Measurements from ENCODE around the gene WDR31.

Gene WDR31

GRCh38 chr9:113316030-113316429 lies 24.0 kb downstream of the WDR31 start:
- Histone ChIP-seq H3K4me1 (ENCODE audit: control insufficient read depth in 5 of 5, insufficient read depth in 5 of 5, low read length in 5 of 5) (peaks cover 0 to 11% (median 8%) of the 10 kb centered on the region in 5 donors), H3K27ac (ENCODE audit: low read depth, low read length) (no peak overlapping the region), H3K36me3 (ENCODE audit: control insufficient read depth in 5 of 5, insufficient read depth in 5 of 5, low read length in 5 of 5) (peaks cover 0 to 10% (median 4%) of the 10 kb centered on the region in 5 donors), H3K9ac (ENCODE audit: low read length in 5 of 5) (no peak overlapping the region), H3K27me3 (ENCODE audit: control insufficient read depth in 5 of 5, insufficient read depth in 4 of 5, low read length in 5 of 5) (no peaks in the 10 kb centered on the region), H3K9me3 (ENCODE audit: control insufficient read depth in 5 of 5, low read length in 5 of 5) (no peaks in the 10 kb centered on the region), H3K4me3 (ENCODE audit: low read depth in 1 of 5, low read length in 5 of 5) (no peak overlapping the region)

GRCh38 chr9:113315231-113315630 lies 24.8 kb downstream of the WDR31 start:
- no peak overlapping the region for H3K4me3 ChIP-seq (ENCODE audit: low read depth in 1 of 5, low read length in 5 of 5)
- no peaks in the 10 kb centered on the region for H3K27me3 ChIP-seq (ENCODE audit: control insufficient read depth in 5 of 5, insufficient read depth in 4 of 5, low read length in 5 of 5)
- no peak overlapping the region for H3K27ac ChIP-seq (ENCODE audit: low read depth, low read length)
- peaks cover 0 to 13% (median 11%) of the 10 kb centered on the region in 5 donors for H3K4me1 ChIP-seq (ENCODE audit: control insufficient read depth in 5 of 5, insufficient read depth in 5 of 5, low read length in 5 of 5)
- H3K9ac ChIP-seq (ENCODE audit: low read length in 5 of 5) = no peak overlapping the region
- H3K36me3 ChIP-seq (ENCODE audit: control insufficient read depth in 5 of 5, insufficient read depth in 5 of 5, low read length in 5 of 5) = peaks cover 0 to 5% (median 3%) of the 10 kb centered on the region in 5 donors
- no peaks in the 10 kb centered on the region for H3K9me3 ChIP-seq (ENCODE audit: control insufficient read depth in 5 of 5, low read length in 5 of 5)

- Histone ChIP-seq H3K36me3 (ENCODE audit: control insufficient read depth in 5 of 5, insufficient read depth in 5 of 5, low read length in 5 of 5) (peaks cover 0 to under 1% (median 0%) of the 10 kb centered on the region in 5 donors), H3K4me1 (ENCODE audit: control insufficient read depth in 5 of 5, insufficient read depth in 5 of 5, low read length in 5 of 5) (peaks cover 0 to 19% (median 13%) of the 10 kb centered on the region in 5 donors), H3K9ac (ENCODE audit: low read length in 5 of 5) (no peak overlapping the region), H3K27ac (ENCODE audit: low read depth, low read length) (no peak overlapping the region), H3K9me3 (ENCODE audit: control insufficient read depth in 5 of 5, low read length in 5 of 5) (no peaks in the 10 kb centered on the region), H3K4me3 (ENCODE audit: low read depth in 1 of 5, low read length in 5 of 5) (no peak overlapping the region), H3K27me3 (ENCODE audit: control insufficient read depth in 5 of 5, insufficient read depth in 4 of 5, low read length in 5 of 5) (no peaks in the 10 kb centered on the region)
Measured at GRCh38 chr9:113313261-113313660, 26.8 kb downstream of the WDR31 start.

- Histone ChIP-seq H3K27ac (ENCODE audit: low read depth, low read length) (no peak overlapping the region), H3K4me3 (ENCODE audit: low read depth in 1 of 5, low read length in 5 of 5) (no peak overlapping the region), H3K27me3 (ENCODE audit: control insufficient read depth in 5 of 5, insufficient read depth in 4 of 5, low read length in 5 of 5) (no peaks in the 10 kb centered on the region), H3K9ac (ENCODE audit: low read length in 5 of 5) (no peak overlapping the region), H3K9me3 (ENCODE audit: control insufficient read depth in 5 of 5, low read length in 5 of 5) (no peaks in the 10 kb centered on the region), H3K4me1 (ENCODE audit: control insufficient read depth in 5 of 5, insufficient read depth in 5 of 5, low read length in 5 of 5) (peaks cover 0 to 19% (median 8%) of the 10 kb centered on the region in 5 donors), H3K36me3 (ENCODE audit: control insufficient read depth in 5 of 5, insufficient read depth in 5 of 5, low read length in 5 of 5) (no peaks in the 10 kb centered on the region)
Measured at GRCh38 chr9:113311961-113312360, 28.1 kb downstream of the WDR31 start.

- Histone ChIP-seq H3K27me3 (ENCODE audit: control insufficient read depth in 5 of 5, insufficient read depth in 4 of 5, low read length in 5 of 5) (no peaks in the 10 kb centered on the region), H3K36me3 (ENCODE audit: control insufficient read depth in 5 of 5, insufficient read depth in 5 of 5, low read length in 5 of 5) (no peaks in the 10 kb centered on the region), H3K9ac (ENCODE audit: low read length in 5 of 5) (peak overlapping the region in 1 of 5 donors; percentile 43), H3K4me3 (ENCODE audit: low read depth in 1 of 5, low read length in 5 of 5) (no peak overlapping the region), H3K4me1 (ENCODE audit: control insufficient read depth in 5 of 5, insufficient read depth in 5 of 5, low read length in 5 of 5) (peaks cover 0 to 19% (median 8%) of the 10 kb centered on the region in 5 donors), H3K27ac (ENCODE audit: low read depth, low read length) (no peak overlapping the region), H3K9me3 (ENCODE audit: control insufficient read depth in 5 of 5, low read length in 5 of 5) (no peaks in the 10 kb centered on the region)
Measured at GRCh38 chr9:113310538-113310937, 29.5 kb downstream of the WDR31 start.

DNA sequence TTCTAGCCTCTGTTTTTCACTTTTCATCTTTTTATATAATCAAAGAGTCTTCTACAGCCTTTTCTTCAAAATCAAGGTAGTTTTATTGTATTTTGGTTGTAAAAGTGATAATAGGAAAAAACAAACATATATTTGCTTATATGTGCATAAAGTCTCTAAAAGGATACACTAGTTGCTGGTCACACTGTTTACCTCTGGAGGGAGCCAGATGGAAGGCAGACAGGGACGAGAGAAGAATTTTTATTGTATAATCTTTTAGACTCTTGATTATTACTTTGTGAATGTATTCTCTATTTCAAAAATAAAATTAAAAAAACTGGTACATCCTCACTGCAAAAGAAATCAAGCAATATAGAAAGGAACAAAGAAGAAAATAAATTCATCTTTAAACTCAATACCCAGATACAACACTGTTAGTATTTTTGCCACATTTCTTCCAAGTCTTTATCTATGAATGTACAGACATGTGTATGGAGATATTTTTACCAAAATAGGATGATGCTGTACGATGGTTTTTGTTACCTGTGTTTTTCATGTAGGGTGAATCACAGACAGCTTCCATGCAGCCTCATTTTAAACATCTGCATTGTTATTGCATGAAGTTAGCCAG lies 30.8 kb downstream of the WDR31 start:
- Histone ChIP-seq H3K27me3 (ENCODE audit: control insufficient read depth in 5 of 5, insufficient read depth in 4 of 5, low read length in 5 of 5) (no peaks in the 10 kb centered on the region), H3K9ac (ENCODE audit: low read length in 5 of 5) (no peak overlapping the region), H3K36me3 (ENCODE audit: control insufficient read depth in 5 of 5, insufficient read depth in 5 of 5, low read length in 5 of 5) (no peaks in the 10 kb centered on the region), H3K9me3 (ENCODE audit: control insufficient read depth in 5 of 5, low read length in 5 of 5) (no peaks in the 10 kb centered on the region), H3K27ac (ENCODE audit: low read depth, low read length) (no peak overlapping the region), H3K4me3 (ENCODE audit: low read depth in 1 of 5, low read length in 5 of 5) (no peak overlapping the region), H3K4me1 (ENCODE audit: control insufficient read depth in 5 of 5, insufficient read depth in 5 of 5, low read length in 5 of 5) (peaks cover 0 to 19% (median 8%) of the 10 kb centered on the region in 5 donors)

DNA sequence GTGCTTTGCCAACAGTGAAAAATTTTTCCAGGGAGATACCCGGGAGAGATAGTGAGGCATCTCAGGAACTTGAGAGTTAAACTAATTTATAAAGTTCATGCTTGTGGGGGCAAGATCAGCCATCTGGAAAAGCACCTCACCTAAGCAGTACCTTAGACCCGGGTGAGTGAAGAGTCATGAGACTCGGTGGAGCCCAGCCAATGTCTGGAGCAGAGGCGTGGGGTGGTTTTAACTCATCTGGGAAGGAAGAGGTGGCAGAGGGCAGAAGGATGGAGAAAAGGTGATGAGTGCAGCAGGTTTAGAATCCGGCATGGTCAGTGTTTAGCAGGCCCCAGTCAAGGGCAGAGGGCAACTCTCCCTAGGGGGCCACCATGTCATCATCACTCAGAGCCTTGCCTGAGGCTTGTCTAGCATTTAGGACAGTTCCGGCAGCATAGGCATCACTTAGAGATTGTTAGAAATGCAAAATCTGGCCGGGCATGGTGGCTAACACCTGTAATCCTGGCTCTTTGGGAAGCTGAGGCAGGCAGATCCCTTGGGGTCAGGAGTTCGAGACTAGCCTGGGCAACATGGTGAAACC lies 32.6 kb downstream of the WDR31 start:
- H3K27ac ChIP-seq (ENCODE audit: low read depth, low read length) = no peak overlapping the region
- no peaks in the 10 kb centered on the region for H3K36me3 ChIP-seq (ENCODE audit: control insufficient read depth in 5 of 5, insufficient read depth in 5 of 5, low read length in 5 of 5)
- H3K27me3 ChIP-seq (ENCODE audit: control insufficient read depth in 5 of 5, insufficient read depth in 4 of 5, low read length in 5 of 5) = peaks cover 0 to 4% (median 0%) of the 10 kb centered on the region in 5 donors
- H3K9ac ChIP-seq (ENCODE audit: low read length in 5 of 5) = no peak overlapping the region
- no peak overlapping the region for H3K4me3 ChIP-seq (ENCODE audit: low read depth in 1 of 5, low read length in 5 of 5)
- no peaks in the 10 kb centered on the region for H3K9me3 ChIP-seq (ENCODE audit: control insufficient read depth in 5 of 5, low read length in 5 of 5)
- peaks cover 0 to 19% (median 8%) of the 10 kb centered on the region in 5 donors for H3K4me1 ChIP-seq (ENCODE audit: control insufficient read depth in 5 of 5, insufficient read depth in 5 of 5, low read length in 5 of 5)

GRCh38 chr9:113306566-113306965 lies 33.5 kb downstream of the WDR31 start:
- Histone ChIP-seq H3K4me1 (ENCODE audit: control insufficient read depth in 5 of 5, insufficient read depth in 5 of 5, low read length in 5 of 5) (peaks cover 0 to 19% (median 3%) of the 10 kb centered on the region in 5 donors), H3K27ac (ENCODE audit: low read depth, low read length) (no peak overlapping the region), H3K4me3 (ENCODE audit: low read depth in 1 of 5, low read length in 5 of 5) (no peak overlapping the region), H3K27me3 (ENCODE audit: control insufficient read depth in 5 of 5, insufficient read depth in 4 of 5, low read length in 5 of 5) (peaks cover 0 to 4% (median 0%) of the 10 kb centered on the region in 5 donors), H3K9ac (ENCODE audit: low read length in 5 of 5) (no peak overlapping the region), H3K9me3 (ENCODE audit: control insufficient read depth in 5 of 5, low read length in 5 of 5) (no peaks in the 10 kb centered on the region), H3K36me3 (ENCODE audit: control insufficient read depth in 5 of 5, insufficient read depth in 5 of 5, low read length in 5 of 5) (no peaks in the 10 kb centered on the region)

- H3K4me1 ChIP-seq (ENCODE audit: control insufficient read depth in 5 of 5, insufficient read depth in 5 of 5, low read length in 5 of 5) = peaks cover 0 to 7% (median 5%) of the 10 kb centered on the region in 5 donors
- H3K27ac ChIP-seq (ENCODE audit: low read depth, low read length) = no peak within 1 kb of the TSS
- H3K4me3 ChIP-seq (ENCODE audit: low read depth in 1 of 5, low read length in 5 of 5) = no peak within 1 kb of the TSS
- H3K36me3 ChIP-seq (ENCODE audit: control insufficient read depth in 5 of 5, insufficient read depth in 5 of 5, low read length in 5 of 5) = no peaks in the 10 kb centered on the region
- H3K9ac ChIP-seq (ENCODE audit: low read length in 5 of 5) = no peak within 1 kb of the TSS
- no peaks in the 10 kb centered on the region for H3K9me3 ChIP-seq (ENCODE audit: control insufficient read depth in 5 of 5, low read length in 5 of 5)
- peaks cover 0 to 4% (median 0%) of the 10 kb centered on the region in 5 donors for H3K27me3 ChIP-seq (ENCODE audit: control insufficient read depth in 5 of 5, insufficient read depth in 4 of 5, low read length in 5 of 5)
Measured at GRCh38 chr9:113302792-113303418, 37.2 kb downstream of the WDR31 start, which contains the start of gene RNF183. Gene RNF183 (minus strand): TSS chr9:113303376. CDS start chr9:113298184, 5,192 bp downstream.

DNA sequence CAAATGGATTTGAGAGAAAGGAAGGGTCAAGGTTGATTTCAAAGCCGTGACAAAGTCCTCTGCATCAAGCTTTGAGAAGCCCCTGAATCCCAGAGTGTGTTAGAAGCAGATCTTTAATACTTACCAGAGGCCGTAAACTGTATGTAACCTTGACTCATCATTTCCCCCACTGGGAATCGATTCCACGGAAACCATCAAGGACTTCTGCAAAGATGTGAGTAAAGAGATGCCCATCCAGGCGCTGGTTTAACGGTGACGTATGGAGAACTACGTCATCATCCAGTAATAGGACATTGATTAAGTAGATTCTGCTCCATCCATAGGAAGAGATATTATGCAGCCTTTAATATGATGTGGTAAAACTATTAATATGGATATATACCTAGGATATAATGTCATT lies 38.5 kb downstream of the WDR31 start:
- Histone ChIP-seq H3K9ac (ENCODE audit: low read length in 5 of 5) (no peak overlapping the region), H3K4me3 (ENCODE audit: low read depth in 1 of 5, low read length in 5 of 5) (no peak overlapping the region), H3K9me3 (ENCODE audit: control insufficient read depth in 5 of 5, low read length in 5 of 5) (no peaks in the 10 kb centered on the region), H3K27ac (ENCODE audit: low read depth, low read length) (no peak overlapping the region), H3K36me3 (ENCODE audit: control insufficient read depth in 5 of 5, insufficient read depth in 5 of 5, low read length in 5 of 5) (no peaks in the 10 kb centered on the region), H3K27me3 (ENCODE audit: control insufficient read depth in 5 of 5, insufficient read depth in 4 of 5, low read length in 5 of 5) (peaks cover 0 to 4% (median 0%) of the 10 kb centered on the region in 5 donors), H3K4me1 (ENCODE audit: control insufficient read depth in 5 of 5, insufficient read depth in 5 of 5, low read length in 5 of 5) (peaks cover 0 to 7% (median 5%) of the 10 kb centered on the region in 5 donors)

Data from subcutaneous abdominal adipose tissue (tissue), 5 donors.